SU-DHL-6 (cell line): ENCODE measurements around the gene SNTG2.
"Not testable (repeated sequence)": the region's sequence is repeated elsewhere in the genome, so short reads cannot be mapped to it uniquely, and the experiment has no call there.

Source experiments
- H2AFZ ChIP-seq: fragments of 200-600 bp; sonication (generic); 2 replicates; pipeline ENCODE4 v1.6.1; 2014; ENCODE audit warnings: low read depth, mild to moderate bottlenecking, moderate library complexity, mixed read lengths, antibody characterized with exemption, low read length; ENCODE audit not compliant: severe bottlenecking
- H3F3A ChIP-seq: fragments of 200-600 bp; shearing (Covaris generic); 2 replicates; pipeline ENCODE4 v1.6.0; 2016; ENCODE audit warnings: antibody characterized with exemption, mild to moderate bottlenecking; ENCODE audit not compliant: insufficient read depth
- H3K27ac ChIP-seq: fragments of 200-600 bp; sonication (generic); 2 replicates; pipeline ENCODE4 v1.5.1; 2016; ENCODE audit warnings: low read depth, mild to moderate bottlenecking, low read length, moderate library complexity, mixed read lengths
- H3K27me3 ChIP-seq: fragments of 200-600 bp; sonication (generic), shearing (Covaris generic); 2 replicates; pipeline ENCODE4 v1.6.0; 2014; ENCODE audit warnings: mild to moderate bottlenecking, low read length
- H3K36me3 ChIP-seq: fragments of 200-600 bp; sonication (generic); 2 replicates; pipeline ENCODE4 v1.6.1; 2014; ENCODE audit warnings: mild to moderate bottlenecking, low read length, mixed read lengths
- H3K4me2 ChIP-seq: fragments of 300-600, 200-600 bp; shearing (Covaris generic), sonication (generic); 2 replicates; pipeline ENCODE4 v1.6.0; 2014; ENCODE audit warnings: low read length, low read depth, mild to moderate bottlenecking; ENCODE audit not compliant: poor library complexity, severe bottlenecking
- H3K4me3 ChIP-seq: fragments of 200-600 bp; sonication (generic); 2 replicates; pipeline ENCODE4 v1.5.1; 2014; ENCODE audit warnings: antibody characterized with exemption, low read length, mild to moderate bottlenecking, mixed read lengths; ENCODE audit not compliant: insufficient read depth, poor library complexity, severe bottlenecking
- H3K79me2 ChIP-seq: fragments of 200-600 bp; sonication (generic); 2 replicates; pipeline ENCODE4 v1.6.1; 2014; ENCODE audit warnings: mild to moderate bottlenecking, low read length, moderate library complexity; ENCODE audit not compliant: insufficient read depth
- H3K9ac ChIP-seq: fragments of 200-600 bp; sonication (generic); 2 replicates; pipeline ENCODE4 v1.7.0; 2014; ENCODE audit warnings: mild to moderate bottlenecking, low read length
- H3K9me2 ChIP-seq: fragments of 200-600 bp; sonication (generic); replicated peaks from 2 replicates; pipeline ENCODE4 v1.6.1; 2014; ENCODE audit warnings: low read length; ENCODE audit not compliant: insufficient read depth
- H3K9me3 ChIP-seq: fragments of 200-600 bp; sonication (generic); 2 replicates; pipeline ENCODE4 v1.6.1; 2014; ENCODE audit warnings: low read length, mixed read lengths; ENCODE audit not compliant: insufficient read depth
- H4K20me1 ChIP-seq: fragments of 200-600 bp; sonication (generic); 2 replicates; pipeline ENCODE4 v1.6.1; 2014; ENCODE audit warnings: low read depth, mild to moderate bottlenecking, antibody characterized with exemption, low read length, moderate library complexity, mixed read lengths
- EZH2phosphoT487 ChIP-seq: fragments of 200-600 bp; sonication (generic), shearing (Covaris generic); conservative IDR thresholded peaks from 2 replicates; pipeline ENCODE4 v1.6.1; 2018; ENCODE audit warnings: mild to moderate bottlenecking, antibody characterized with exemption, low read length, moderate library complexity, mixed read lengths
- TF ChIP-seq, protein P1 (sequence below): fragments of 200-600 bp; sonication (generic); IDR thresholded peaks from one replicate; pipeline ENCODE4 v1.5.1; 2017; ENCODE audit warnings: antibody characterized with exemption, mild to moderate bottlenecking, low read length, moderate library complexity; ENCODE audit not compliant: insufficient read depth, poor library complexity, severe bottlenecking

Gene SNTG2

DNA sequence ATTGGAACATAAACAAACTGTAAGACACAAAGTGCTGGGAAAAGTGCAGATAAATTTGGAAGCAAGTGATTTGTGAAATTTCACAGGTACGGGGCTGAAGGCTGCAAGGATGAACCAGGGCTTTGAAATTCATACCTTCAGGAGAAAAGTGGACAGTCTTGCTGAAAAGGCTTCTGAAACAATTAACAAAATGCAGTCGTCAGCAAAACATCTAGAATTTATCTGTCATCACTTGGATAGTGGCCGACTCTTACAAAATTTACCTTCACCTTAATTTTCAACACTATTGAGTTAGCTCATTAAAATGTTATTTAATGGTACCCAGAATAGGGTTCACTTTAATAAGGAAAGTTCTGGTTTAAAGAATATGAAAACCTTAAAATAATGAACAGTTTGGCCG lies 138.3 kb downstream of the SNTG2 start:
- H4K20me1 ChIP-seq, result no peaks in the 10 kb centered on the region
- H3K27me3 ChIP-seq, result no peaks in the 10 kb centered on the region
- H3K27ac ChIP-seq, result no peak overlapping the region
- no peak overlapping the region for H3K4me3 ChIP-seq
- H3K36me3 ChIP-seq, result no peaks in the 10 kb centered on the region
- H3K4me2 ChIP-seq, result no peak overlapping the region
- TF ChIP-seq EZH2phosphoT487, result no peak
- TF ChIP-seq, protein P1, sequence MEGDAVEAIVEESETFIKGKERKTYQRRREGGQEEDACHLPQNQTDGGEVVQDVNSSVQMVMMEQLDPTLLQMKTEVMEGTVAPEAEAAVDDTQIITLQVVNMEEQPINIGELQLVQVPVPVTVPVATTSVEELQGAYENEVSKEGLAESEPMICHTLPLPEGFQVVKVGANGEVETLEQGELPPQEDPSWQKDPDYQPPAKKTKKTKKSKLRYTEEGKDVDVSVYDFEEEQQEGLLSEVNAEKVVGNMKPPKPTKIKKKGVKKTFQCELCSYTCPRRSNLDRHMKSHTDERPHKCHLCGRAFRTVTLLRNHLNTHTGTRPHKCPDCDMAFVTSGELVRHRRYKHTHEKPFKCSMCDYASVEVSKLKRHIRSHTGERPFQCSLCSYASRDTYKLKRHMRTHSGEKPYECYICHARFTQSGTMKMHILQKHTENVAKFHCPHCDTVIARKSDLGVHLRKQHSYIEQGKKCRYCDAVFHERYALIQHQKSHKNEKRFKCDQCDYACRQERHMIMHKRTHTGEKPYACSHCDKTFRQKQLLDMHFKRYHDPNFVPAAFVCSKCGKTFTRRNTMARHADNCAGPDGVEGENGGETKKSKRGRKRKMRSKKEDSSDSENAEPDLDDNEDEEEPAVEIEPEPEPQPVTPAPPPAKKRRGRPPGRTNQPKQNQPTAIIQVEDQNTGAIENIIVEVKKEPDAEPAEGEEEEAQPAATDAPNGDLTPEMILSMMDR, result no peak
- H2AFZ ChIP-seq, result no peak overlapping the region
- no peaks in the 10 kb centered on the region for H3F3A ChIP-seq
- no peaks in the 10 kb centered on the region for H3K9me2 ChIP-seq
- H3K9me3 ChIP-seq, result no peaks in the 10 kb centered on the region
- H3K9ac ChIP-seq, result no peak overlapping the region
- H3K79me2 ChIP-seq, result no peaks in the 10 kb centered on the region

DNA sequence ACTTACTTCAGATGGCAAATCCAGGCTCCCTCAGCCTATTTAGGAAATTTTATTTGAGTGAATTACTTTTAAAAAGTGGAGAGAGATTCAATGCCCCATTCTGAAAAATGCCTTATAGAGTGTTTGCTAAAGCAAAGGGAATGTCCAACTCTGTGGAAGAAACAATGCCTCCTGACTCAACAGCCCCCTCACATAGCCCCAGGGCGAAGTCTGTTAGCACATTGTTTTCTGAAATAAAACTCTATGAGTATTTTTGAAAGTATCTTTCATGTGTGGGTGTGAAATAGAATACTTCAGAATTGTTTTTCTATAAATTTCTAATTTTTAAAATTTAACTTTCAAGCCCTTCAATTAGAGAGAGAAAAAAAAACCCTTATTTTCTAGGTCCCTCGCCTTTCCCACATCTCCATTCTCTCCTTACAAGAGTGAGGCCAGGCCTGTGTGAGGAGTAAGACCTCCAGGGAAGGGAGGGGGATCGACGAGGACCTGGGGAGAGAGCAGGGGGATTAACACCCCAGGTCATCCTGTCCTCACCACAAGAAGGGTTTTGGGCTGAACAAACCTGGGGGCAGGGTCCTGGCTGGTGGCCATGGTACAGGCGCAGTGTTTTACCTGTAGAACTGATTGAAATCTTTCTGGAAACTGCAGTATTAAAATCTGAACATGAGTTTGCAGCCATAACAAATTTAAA lies 141.4 kb downstream of the SNTG2 start:
- Histone ChIP-seq H3K27ac (no peak overlapping the region), H3K4me2 (no peak overlapping the region)

DNA sequence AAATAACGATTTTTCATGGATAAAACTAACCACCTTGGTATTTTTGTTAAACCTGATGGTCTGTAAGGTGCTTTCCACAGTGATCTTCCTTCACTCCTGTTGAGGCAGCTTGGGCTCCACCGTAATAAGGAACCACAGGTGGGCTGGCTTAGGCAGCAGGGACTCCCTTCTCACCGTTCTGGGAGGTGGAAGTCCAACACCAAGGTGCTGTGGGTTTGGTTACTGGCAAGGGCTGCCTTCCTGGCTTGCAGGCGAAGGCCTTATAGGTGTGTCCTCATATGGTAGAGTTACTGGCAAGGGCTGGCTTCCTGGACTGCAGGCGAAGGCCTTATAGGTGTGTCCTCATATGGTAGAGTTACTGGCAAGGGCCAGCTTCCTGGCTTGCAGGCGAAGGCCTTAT lies 143.0 kb downstream of the SNTG2 start:
- H3K27ac ChIP-seq, H3K9me3 ChIP-seq, H3F3A ChIP-seq, H3K36me3 ChIP-seq, H3K4me2 ChIP-seq, H3K79me2 ChIP-seq, H3K4me3 ChIP-seq, H4K20me1 ChIP-seq, H3K9me2 ChIP-seq, H2AFZ ChIP-seq, H3K9ac ChIP-seq, H3K27me3 ChIP-seq: not testable (repeated sequence)

More for the DNA sequence above, 141.4 kb downstream of the SNTG2 start:
- Histone ChIP-seq H3K79me2 (no peaks in the 10 kb centered on the region), H3F3A (no peaks in the 10 kb centered on the region), H3K4me3 (no peak overlapping the region), H4K20me1 (no peaks in the 10 kb centered on the region), H3K27me3 (no peaks in the 10 kb centered on the region), H2AFZ (no peak overlapping the region), H3K9me2 (no peaks in the 10 kb centered on the region), H3K36me3 (no peaks in the 10 kb centered on the region), H3K9me3 (no peaks in the 10 kb centered on the region), H3K9ac (no peak overlapping the region)
- TF ChIP-seq, protein P1, result no peak
- TF ChIP-seq EZH2phosphoT487, result no peak

DNA sequence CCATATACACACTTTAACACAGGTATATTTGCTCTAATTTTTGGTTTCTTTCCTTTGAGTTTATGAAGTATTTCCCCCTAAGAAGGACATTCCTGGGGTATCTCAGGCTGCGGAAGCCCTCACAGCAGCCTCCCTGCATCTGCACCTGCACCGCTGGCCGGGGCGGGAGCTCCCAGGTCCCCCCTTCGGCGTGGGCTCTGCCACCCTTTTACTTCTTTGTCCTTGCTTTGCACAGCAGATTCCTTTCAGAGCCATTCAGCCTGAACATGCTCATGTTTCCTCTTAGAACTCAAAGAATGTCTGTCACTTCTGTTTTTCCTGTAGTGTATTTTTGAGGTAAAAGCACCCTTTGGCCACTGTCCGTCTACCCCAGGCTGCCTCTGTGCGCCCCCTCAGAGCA lies 146.5 kb downstream of the SNTG2 start:
- no peak overlapping the region for H3K9ac ChIP-seq
- H3K36me3 ChIP-seq, result no peaks in the 10 kb centered on the region
- no peaks in the 10 kb centered on the region for H3K9me2 ChIP-seq
- H3K4me3 ChIP-seq, result no peak overlapping the region
- no peak overlapping the region for H2AFZ ChIP-seq
- H3K9me3 ChIP-seq, result no peaks in the 10 kb centered on the region
- no peaks in the 10 kb centered on the region for H3K79me2 ChIP-seq
- no peak overlapping the region for H3K27ac ChIP-seq
- H3K27me3 ChIP-seq, result no peaks in the 10 kb centered on the region
- TF ChIP-seq EZH2phosphoT487, result no peak
- TF ChIP-seq, protein P1, result no peak
- H3F3A ChIP-seq, result no peaks in the 10 kb centered on the region
- H4K20me1 ChIP-seq, result no peaks in the 10 kb centered on the region
- H3K4me2 ChIP-seq, result no peak overlapping the region
